ENCODE measurements around the gene DUSP28.

Gene DUSP28

DNA sequence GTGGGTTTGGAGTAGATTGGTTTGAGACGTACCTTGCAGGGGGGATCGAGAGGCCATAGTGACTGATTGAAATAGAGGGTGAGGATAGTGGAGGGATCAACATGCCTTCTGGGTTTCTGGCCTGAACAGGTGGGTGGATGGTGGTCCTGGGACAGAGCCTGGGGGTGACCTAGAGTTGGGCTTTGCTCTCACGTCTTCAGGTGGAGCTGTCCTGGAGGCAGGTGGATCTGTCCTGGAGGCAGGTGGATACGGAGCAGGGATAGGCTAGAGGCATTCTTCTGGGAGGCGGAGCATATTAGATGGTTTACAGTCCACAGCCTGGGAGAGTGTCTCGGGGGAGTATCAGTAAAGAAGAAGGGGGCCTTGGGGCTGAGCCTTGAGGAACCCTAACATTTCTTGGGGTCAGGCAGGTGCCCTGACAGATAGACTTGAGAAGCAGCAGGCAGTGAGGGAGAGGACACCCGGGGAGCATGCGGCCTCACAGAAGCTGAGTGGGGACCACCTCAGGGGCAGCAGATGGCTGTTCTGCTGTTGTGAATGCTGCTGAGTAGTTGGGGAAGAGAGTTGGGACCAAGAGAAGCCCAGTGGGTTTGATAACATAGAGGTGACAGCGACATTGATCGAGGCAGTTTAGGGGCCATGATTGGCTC is 28.0 kb downstream of the DUSP28 start:
- no peak for DNase-seq

DNA sequence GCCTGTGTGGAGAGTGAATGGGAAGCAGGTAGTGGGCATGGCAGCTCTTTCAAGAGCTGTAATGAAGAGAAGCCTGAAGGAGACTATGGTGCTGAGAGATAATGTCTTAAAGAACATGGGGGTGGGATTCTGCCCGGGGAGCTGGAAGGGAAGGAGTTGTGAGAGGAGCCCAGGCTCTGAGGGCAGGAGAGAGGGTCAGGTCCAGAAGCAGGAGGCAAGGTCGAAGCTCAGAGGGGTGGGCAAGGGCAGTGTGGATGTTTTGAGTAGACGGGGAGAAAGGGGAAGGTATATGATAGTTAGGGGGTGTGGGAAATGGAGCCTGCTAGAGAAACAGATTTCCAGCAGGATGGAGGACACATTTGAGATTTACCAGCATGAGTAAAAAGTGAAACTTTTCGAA is 28.5 kb downstream of the DUSP28 start:
- no peak for DNase-seq

DNA sequence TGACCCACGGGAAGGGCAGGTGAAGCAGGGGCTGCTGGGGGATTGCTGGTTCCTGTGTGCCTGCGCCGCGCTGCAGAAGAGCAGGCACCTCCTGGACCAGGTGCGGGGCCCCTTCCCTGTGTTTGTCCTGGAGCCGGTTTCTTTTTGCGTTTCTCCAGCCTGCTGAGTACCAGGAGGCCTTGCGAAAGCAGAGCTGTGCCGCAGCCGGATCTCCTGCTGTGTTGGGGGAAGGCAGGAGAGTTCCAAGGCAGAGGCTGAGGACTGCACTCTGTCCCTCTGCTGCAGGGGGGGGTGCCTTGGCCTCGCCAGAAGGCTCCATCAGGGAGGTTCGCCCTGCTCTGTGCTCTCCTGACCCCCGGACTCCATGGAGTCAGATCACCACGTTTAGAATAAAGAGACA is 29.2 kb downstream of the DUSP28 start:
- no peak for DNase-seq

DNA sequence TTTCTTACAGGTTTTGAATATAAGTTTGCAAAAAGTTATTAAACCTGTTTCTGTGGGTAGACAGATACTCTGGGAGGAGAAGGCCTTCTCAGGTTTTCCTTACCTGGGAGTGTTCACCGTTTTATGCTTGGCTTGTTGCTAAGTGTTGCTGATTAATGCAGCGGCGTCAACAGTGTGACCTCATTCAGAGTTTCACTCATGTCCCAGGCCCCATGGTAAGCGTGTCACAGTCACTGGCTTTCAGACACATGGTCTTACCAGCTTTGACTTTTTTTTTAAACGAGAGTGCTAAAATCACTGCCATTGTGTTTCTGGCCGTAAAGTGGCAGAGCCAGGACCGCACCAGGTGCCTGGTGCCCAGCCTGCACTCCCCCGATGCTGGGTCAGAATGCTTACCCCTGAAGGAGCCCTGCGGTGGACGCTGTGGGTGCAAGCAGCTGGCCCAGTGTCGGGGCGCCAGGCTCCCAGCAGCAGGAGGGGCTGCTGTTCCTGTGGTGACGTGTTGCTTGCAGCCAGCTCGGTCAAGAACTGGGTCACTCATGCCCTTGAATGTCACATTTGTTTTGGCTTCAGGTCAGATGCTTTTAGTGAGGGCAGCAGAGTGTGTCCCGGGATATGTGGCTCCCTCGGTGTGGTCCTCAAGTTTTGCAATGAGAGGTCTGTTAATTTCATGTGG is 29.8 kb downstream of the DUSP28 start:
- no peak for DNase-seq

DNA sequence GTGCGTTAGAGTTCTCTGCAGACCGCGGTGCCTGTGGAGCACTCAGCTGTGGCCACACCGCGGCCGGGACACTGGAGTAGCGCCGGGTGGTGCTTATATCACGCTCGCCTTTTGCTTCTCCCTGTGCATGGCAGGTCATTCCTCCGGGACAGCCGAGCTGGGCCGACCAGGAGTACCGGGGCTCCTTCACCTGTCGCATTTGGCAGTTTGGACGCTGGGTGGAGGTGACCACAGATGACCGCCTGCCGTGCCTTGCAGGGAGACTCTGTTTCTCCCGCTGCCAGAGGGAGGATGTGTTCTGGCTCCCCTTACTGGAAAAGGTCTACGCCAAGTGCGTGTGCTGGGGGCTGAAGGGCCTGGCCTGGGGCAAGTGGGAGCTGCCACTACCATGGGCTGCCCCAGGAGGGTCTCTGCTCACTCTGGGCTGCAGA is 30.5 kb downstream of the DUSP28 start:
- DNase-seq: no peak

DNA sequence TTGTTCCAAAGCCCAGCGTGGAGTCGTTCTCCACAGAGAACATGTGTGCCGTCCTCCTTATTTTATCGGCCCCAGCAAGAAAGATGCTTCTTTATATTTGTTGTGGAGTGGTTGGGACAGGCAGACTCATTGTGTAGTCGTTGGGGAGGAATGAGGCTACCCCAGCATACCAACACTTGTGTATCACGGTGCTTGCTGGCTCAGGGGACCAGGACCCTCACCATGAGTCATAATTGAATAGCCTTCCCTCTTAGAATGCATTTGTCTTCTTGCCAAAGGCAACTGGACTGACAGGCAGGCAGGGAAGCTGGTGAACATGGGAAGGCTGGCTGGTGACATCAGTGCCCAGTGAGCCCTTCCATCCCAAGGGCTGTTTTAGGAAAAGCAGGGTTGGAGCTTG is 31.1 kb downstream of the DUSP28 start:
- DNase-seq: no peak

DNA sequence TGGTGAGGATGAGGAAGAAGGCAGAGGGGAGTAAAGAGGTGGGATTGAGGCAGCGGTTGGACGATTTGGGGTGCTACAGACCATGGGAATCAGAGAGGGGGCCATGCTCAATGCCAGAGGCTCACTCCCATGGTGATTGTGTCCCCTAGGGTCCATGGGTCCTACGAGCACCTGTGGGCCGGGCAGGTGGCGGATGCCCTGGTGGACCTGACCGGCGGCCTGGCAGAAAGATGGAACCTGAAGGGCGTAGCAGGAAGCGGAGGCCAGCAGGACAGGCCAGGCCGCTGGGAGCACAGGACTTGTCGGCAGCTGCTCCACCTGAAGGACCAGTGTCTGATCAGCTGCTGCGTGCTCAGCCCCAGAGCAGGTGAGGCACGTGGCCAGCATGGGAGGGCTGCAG is 31.6 kb downstream of the DUSP28 start:
- DNase-seq: no peak

DNA sequence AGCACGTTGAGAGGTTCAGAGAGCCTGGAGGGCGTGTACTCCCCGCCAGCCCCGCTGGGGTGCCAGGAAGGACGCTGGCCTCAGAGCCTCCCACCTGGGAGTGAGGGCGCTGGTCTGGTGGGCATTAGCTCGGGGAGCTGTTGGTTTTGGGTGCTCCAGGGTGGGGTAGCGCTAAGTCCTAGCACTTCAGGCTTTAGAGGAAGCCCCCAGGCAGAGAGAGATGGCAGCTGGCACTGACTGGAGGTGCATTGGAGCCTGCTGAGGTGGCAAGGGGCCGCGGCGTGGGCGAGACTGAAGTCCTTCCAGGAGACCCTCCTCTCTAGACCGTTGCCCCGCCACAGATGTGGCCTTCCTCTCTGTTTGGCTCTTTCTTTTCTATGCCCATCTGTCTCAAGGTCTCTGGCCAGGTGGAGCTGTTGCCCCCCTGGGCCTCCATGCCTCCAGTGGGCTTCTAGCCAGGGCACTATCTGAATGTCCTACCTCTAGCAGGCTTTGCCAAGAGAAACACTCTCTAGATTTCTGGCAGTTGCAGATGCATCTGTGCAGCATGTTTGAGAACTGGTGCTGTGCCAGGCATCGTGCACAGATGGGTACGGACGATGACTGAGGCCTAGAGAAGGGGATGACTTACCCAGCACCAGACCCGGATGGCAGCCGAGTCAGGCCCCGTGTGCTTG is 33.0 kb downstream of the DUSP28 start:
- no peak for DNase-seq

DNA sequence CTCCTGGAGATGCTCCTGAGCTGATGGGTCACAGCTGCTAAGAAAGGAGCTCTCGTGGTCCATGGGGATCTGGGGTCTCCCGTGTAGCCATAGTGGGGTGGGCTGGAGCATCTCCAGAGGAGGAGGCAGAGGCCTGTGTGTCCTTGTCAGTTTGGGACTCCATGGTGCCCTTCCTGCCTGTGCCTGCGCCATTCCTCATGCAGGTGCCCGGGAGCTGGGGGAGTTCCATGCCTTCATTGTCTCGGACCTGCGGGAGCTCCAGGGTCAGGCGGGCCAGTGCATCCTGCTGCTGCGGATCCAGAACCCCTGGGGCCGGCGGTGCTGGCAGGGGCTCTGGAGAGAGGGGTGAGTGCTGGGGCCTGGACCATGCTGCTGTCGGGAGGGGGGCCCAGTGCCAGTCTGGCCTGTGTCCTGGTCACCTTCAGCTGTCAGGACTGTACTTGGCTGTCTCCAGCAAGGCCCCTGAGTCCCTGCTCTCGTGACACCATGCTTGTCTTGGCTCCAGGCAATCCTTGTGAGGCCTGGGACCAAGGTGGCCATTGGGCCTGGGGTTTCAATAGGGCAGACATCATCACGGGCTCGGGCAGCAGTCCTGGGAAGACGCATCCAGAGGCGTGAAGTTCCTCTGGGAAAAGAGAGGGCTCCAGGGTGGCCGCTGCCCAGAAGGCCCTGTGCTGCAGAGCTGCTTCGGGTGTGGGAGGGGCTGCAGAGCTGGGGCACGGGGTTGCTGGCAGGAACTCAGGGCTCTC is 33.7 kb downstream of the DUSP28 start:
- DNase-seq: no peak

DNA sequence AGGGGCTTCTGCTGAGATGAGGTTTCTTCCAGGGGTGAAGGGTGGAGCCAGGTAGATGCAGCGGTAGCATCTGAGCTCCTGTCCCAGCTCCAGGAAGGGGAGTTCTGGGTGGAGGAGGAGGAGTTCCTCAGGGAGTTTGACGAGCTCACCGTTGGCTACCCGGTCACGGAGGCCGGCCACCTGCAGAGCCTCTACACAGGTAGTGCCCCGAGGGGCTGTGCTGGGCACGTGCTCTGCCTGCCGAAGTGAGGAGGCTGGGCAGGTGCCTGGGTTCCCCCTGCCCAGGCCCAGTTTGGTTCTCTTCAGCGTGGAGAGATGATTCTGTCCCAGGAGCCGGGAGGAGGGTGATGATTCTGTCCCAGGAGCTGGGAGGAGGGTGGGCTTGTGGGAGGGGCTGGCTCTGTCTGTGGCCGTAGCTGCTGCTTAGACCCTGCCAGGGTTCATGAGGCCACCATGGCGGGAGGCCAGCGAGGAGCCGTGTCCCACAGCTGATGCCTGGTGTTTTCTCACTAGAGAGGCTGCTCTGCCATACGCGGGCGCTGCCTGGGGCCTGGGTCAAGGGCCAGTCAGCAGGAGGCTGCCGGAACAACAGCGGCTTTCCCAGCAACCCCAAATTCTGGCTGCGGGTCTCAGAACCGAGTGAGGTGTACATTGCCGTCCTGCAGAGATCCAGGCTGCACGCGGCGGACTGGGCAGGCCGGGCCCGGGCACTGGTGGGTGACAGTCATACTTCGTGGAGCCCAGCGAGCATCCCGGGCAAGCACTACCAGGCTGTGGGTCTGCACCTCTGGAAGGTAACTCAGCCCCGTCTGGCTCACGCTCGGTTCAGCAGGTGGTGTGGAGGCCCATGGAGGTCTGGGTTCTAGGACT is 34.6 kb downstream of the DUSP28 start:
- DNase-seq: no peak

DNA sequence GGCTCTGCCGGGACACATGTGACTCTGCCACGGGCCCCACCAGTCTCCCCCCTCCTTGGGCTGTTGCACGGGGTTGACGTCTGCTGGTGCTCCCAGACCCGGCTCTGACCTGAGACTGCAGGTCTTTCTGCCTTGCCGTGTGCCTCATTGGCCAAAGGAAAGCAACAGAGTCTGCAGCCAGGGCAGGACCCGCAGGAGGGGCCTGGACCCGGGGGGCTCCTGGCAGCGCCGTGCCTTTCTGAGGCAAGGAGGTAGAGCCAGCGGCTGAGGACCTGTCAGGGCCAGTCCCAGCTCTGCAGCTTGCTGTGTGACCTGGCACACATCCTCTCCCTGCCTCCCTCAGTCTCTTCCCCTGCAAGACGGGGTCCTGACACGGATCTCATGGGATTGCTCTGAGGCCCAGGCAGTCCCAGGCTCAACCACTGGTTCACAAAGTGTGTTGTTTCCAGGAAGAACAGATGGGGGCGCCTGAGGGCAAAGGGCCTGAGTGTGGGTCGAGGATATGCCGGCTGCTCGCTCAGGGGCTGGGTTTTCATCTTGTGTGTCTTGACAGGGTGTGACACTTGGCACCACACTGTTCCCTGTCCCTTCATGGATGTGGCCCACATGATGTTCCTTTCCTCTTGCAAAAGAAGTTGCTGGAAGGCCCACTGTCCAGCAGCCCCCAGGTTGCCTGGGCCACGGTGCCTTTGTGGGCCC is 35.4 kb downstream of the DUSP28 start:
- no peak for DNase-seq

DNA sequence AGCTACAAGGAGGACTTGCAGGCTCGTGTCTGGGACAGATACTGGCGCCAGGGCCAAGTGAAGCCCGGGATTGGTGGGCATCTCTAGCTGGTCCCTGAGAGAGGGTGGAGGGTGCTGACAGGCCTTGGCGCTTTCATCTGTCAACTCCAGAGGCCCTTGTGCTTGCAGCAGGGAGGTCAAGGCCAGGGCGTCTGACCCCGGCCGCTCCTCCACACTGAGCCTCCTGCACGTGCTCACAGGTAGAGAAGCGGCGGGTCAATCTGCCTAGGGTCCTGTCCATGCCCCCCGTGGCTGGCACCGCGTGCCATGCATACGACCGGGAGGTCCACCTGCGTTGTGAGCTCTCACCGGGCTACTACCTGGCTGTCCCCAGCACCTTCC is 35.9 kb downstream of the DUSP28 start:
- DNase-seq: no peak

DNA sequence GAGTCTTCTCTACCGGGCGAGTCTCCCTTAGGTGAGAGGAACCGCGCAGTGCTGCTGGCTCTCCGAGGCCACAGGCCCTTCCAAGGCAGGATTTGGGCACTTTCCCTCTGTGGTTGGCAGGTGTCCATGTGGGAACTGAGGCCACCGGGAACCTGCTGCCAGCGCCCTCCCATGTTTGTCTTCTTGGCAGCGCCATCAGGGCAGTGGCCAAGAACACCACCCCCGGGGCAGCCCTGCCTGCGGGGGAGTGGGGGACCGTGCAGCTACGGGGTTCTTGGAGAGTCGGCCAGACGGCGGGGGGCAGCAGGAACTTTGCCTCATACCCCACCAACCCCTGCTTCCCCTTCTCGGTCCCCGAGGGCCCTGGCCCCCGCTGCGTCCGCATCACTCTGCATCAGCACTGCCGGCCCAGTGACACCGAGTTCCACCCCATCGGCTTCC is 36.4 kb downstream of the DUSP28 start:
- no peak for DNase-seq

DNA sequence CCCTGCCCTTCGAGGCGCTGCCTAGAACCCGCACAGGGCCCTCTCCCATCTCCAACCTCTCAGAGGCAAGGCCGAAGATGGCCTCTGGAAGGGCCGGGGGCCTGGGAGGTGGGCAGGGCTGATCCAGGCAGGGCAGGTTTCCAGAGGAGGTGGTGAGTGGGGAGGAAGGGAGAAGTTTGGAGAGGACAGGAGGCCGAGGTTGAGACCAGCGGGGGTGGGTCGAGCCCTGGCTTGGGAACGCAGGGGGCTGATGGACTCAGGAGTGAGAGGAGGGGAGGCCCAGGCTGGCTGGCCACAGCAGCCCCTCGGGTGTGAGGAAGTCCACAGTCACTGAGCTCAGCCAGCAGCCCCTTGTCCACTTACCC is 36.9 kb downstream of the DUSP28 start:
- no peak for DNase-seq

DNA sequence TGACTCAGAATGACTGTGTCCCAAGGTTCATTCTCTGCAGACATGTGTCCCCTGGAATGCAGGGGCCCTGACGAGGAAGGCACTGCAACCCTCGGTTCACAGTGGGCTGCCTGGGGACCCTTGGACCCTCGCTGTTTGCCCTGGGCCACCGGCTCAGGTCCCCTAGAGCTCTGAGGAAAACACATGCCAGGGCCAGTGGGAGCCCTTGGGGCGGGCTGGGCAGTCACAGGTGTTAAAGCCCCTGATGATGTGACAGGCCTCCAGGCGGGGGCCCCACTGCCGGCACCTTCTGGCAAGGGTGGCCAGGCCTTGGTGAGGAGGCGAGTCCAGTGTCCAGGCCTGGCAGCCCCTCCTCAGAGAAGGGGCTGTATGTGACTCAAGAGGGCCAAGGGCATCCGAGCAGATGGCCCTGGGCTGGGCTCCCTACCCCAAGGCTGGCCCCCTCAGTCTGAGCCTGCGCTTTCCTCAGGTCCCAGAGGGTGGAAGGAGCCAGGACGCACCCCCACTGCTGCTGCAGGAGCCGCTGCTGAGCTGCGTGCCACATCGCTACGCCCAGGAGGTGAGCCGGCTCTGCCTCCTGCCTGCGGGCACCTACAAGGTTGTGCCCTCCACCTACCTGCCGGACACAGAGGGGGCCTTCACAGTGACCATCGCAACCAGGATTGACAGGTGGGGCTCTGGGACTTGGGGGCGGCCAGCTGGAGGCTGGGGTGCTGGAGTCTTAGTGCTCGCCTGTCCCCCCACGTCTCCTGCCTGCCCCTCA is 37.4 kb downstream of the DUSP28 start:
- DNase-seq: no peak

DNA sequence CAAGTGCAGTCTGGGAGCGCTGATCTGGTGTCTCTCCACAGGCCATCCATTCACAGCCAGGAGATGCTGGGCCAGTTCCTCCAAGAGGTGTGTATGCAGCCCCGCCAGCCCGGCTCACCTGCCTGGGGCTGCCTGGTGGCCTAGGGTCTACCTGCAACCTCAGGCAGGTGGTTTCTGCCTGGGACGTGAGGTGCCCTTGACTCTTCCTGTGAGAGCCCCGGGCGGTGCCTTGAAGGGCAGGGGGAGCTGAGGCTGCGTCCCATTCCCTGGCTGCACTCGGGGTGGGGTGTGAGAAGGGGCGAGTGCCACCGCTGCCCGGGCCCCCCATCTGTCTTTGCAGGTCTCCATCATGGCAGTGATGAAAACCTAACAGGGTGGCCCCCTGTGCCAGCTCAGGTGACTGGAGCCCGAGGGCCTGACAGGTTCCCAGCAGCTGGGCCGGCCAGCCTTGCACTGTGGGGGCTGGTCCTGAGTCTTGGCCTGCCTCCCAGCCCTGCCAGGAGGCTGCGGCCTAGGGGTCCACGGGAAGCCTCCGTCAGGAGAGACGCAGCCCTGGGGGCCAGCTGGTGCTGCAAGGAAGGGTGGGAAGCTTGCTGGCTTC is 38.3 kb downstream of the DUSP28 start:
- no peak for DNase-seq

DNA sequence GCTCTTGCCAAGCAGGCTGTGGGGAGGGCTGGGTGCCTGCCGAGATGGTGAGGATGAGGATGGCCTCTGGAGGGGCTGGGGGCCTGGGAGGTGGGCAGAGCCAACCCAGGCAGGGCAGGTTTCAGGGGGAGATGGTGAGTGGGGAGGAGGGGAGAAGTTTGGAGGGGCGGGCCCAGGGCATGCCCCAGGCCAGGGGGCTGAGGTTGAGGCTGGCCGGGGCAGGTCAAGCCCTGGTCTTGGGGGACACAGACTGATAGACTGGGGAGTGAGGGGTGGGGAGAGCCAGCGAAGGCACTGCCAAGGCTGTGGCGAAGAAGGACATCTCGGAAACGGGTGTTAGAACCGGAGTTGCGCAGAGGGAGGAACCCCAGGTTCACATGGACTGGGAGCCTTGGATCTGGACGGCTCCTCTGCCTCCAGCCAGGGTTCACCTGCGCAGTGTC is 39.0 kb downstream of the DUSP28 start:
- DNase-seq: no peak

DNA sequence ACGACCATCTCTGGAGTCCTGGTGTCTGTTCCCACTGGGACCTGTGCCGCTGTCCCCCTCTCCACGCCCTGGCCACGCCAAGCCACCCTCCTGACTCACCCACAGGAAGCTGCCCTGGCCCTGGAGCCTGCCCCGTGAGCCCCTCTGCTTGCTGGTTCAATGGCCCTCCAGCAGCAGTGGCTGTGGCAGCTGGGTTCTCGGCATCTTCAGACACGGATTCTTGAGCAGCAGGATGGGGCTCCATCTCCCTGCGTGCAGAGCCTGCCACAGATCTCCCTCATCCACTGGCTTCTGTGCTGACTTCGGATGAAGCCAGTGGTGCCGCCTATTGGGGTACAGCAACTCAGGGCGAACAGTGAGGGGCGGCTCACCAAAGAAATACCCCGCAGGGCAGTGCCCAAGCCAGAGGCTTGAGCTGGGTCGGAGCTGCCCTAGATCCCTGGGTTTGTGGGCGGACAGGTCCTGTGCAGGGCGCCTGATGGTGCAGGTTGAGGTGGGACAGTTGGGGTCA is 40.3 kb downstream of the DUSP28 start:
- no peak for DNase-seq

DNA sequence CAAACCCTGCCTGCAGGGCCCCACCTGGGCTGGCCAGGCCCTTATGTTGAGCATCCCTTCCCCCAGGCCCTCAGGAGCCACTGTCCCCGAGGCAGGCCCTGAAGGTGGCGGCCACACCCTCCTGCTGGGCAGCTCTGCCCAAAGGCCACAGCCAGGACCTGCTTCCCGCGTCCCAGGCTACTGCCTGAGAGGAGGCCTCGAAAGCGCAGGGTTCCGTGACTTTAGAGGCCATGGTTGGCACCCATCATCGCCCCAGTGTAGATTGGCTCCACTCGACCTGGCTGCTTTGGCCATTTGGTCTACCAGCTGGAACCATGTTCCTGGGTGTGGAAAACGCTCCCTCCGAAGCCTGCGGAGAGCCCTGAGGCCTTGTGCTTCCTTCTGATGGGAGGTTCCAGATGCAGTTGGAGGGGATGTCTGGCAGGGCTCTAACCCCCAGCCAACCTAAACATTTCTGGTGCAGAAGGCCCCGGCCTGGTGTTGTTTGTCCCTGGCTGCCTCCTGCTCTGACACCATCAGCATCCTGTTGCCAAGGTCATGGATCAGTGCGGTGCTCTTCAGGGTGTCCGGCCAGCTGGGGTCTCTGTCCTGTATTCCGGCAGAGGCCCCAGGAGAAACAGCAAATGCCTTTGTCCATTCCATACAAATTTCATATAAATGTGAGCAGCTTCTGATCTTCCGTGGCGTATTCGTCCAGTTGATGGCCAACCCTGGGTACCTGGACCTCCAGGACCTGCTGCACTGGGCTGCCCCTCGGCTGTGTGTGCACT is 41.1 kb downstream of the DUSP28 start:
- no peak for DNase-seq

DNA sequence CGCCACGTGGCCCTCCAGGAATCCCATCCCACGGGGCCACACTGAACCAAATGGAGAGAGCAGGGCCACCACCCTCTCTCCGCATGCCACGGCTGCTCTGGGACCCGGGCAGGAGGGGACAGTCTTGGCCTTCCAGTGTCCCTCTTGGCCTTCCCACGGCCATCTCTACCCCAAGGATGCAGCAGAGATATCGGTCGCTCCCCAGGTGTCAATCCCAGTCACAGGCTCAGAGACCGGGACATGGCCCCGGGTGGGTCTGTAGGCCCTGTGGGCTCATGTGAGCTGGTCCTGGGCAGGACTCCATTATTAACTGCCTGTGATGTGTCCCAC is 41.6 kb downstream of the DUSP28 start:
- no peak for DNase-seq
